Measurements from ENCODE around the gene NUPR2.

DNA sequence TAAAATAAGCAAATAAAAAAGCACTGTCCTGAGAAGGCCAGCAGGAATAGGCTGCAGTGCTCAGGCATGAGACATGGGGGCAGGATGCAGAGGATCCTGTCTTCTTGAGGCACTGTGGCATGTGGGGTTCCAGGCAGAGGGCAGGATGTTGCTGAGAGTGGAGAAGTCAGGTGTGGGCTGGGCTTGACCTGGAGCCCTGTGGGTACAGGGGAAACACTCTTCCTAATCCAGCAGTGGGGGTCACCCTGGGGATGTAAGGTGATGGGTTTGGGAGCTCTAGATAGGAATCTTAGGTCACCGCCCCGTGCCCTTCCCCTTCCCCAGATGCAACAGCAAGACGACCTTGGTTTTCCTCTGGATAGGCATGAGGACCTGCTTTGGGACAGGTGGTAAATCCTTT lies 38.5 kb downstream of the NUPR2 start:
- no peak for TF ChIP-seq GATA2 (IDR thresholded peaks at IDR 0.05; ENCODE audit: low read depth, low read length)
- TF ChIP-seq GATA3 (IDR thresholded peaks at IDR 0.05; ENCODE audit: low read depth, low read length): no peak
